A549 (cell line): Measurements from ENCODE around the gene PAXX. TPM values are rescaled to one million over a fixed set of nuclear protein-coding genes. Genes with fewer than 3 reads are reported as not detected.

Experiments
- ATAC-seq, 2 experiments: fragments of 200-7000 bp in 1 of 2; fragments of >200 bp in 1 of 2; cut with Nextera tagmentation in 1 of 2; cut with Tn5 transposase in 1 of 2; 3 replicates each; pipeline versions ENCODE4 v1.8.0 to v1.9.1; 2018 to 2020; ENCODE audit warnings: mild to moderate bottlenecking in 1 of 2, moderate library complexity in 1 of 2
- CTCF ChIA-PET: fragments of 300-600 bp; sonication (Branson Sonifier 250); formaldehyde crosslinking; extraction: SDS; loops from one replicate; lab custom pipeline; 2021; ENCODE audit warnings: antibody characterized with exemption, inconsistent platforms; lab: Yijun Ruan, JAX
- POLR2A ChIA-PET: fragments of 350-600 bp; formaldehyde crosslinking; extraction: SDS; loops from one replicate; lab custom pipeline; 2021; ENCODE audit warnings: antibody characterized with exemption, inconsistent platforms; lab: Yijun Ruan, JAX
- DNase-seq, 2 experiments: peaks; one replicate each; pipeline versions ENCODE4 v3.0.0 to v3.0.0-alpha.2; 2011 to 2016; ENCODE audit warnings: low read depth in 1 of 2, low spot score in 1 of 2
- FAIRE-seq: peaks from 2 replicates; lab custom pipeline; 2011; peaks lifted over from hg19 to GRCh38; lab: Jason Lieb, UNC
- H3K27ac ChIP-seq, 2 experiments: fragments of >200 bp; sonication (Bioruptor Twin); formaldehyde crosslinking; 3 replicates each; pipeline ENCODE4 v1.5.1; 2016 to 2017
- H3K4me1 ChIP-seq: fragments of >200 bp; sonication (Bioruptor Twin); formaldehyde crosslinking; 3 replicates; pipeline ENCODE4 v1.6.1; 2016
- H3K4me2 ChIP-seq: fragments of >200 bp; sonication (Bioruptor Twin); formaldehyde crosslinking; 3 replicates; pipeline ENCODE4 v1.6.1; 2016
- H3K4me3 ChIP-seq: fragments of >200 bp; sonication (Bioruptor Twin); formaldehyde crosslinking; 3 replicates; pipeline ENCODE4 v1.5.1; 2016
- H3K9me3 ChIP-seq: fragments of >200 bp; sonication (Bioruptor Twin); formaldehyde crosslinking; 3 replicates; pipeline ENCODE4 v1.6.1; 2016
- BCL3 ChIP-seq: fragments of >200 bp; sonication (Bioruptor Twin); formaldehyde crosslinking; IDR thresholded peaks from 3 replicates; pipeline ENCODE4 v1.6.1; 2016
- BHLHE40 ChIP-seq: IDR thresholded peaks from 2 replicates; pipeline ENCODE4 v1.6.1; 2012; ENCODE audit warnings: low read depth, low read length, inconsistent platforms
- CHD2 ChIP-seq: fragments of 150-350 bp; IDR thresholded peaks from 2 replicates; pipeline ENCODE4 v1.6.1; 2014; ENCODE audit warnings: low read length; ENCODE audit not compliant: partially characterized antibody
- CTCF ChIP-seq: fragments of >200 bp; sonication (Bioruptor Twin); formaldehyde crosslinking; IDR thresholded peaks from 3 replicates; pipeline ENCODE4 v1.5.1; 2016
- EHF ChIP-seq: fragments of 250-450 bp; sonication (Bioruptor Pico); IDR thresholded peaks from 2 replicates; pipeline ENCODE4 v1.5.0; 2020; ENCODE audit warnings: mild to moderate bottlenecking
- ELK1 ChIP-seq: fragments of 150-350 bp; IDR thresholded peaks from 2 replicates; pipeline ENCODE4 v1.6.1; 2014; ENCODE audit warnings: low read depth, mild to moderate bottlenecking, low read length
- ESRRA ChIP-seq: fragments of 150-350 bp; IDR thresholded peaks from 2 replicates; pipeline ENCODE4 v1.6.1; 2014; ENCODE audit warnings: mild to moderate bottlenecking, low read length, borderline replicate concordance
- GATA3 ChIP-seq: IDR thresholded peaks from 2 replicates; pipeline ENCODE4 v1.6.1; 2012; ENCODE audit warnings: borderline replicate concordance
- HEYL ChIP-seq: fragments of 250-450 bp; sonication (Bioruptor Pico); IDR thresholded peaks from 2 replicates; pipeline ENCODE4 v1.8.0; 2021; ENCODE audit warnings: mild to moderate bottlenecking, moderate library complexity
- HOXA7 ChIP-seq: fragments of 250-450 bp; sonication (Bioruptor Pico); IDR thresholded peaks from 2 replicates; pipeline ENCODE4 v1.5.0; 2020; ENCODE audit warnings: mild to moderate bottlenecking, moderate library complexity
- JUN ChIP-seq, 2 experiments: fragments of >200 bp; sonication (Bioruptor Twin); formaldehyde crosslinking; IDR thresholded peaks; 2 replicates in 1 of 2; 3 replicates in 1 of 2; pipeline ENCODE4 v1.6.1; 2016 to 2017
- JUNB ChIP-seq: fragments of >200 bp; sonication (Bioruptor Twin); formaldehyde crosslinking; IDR thresholded peaks from 2 replicates; pipeline ENCODE4 v1.6.1; 2016
- MAZ ChIP-seq: fragments of 150-350 bp; IDR thresholded peaks from 2 replicates; pipeline ENCODE4 v1.6.1; 2014; ENCODE audit warnings: antibody characterized with exemption, low read depth, low read length, borderline replicate concordance
- NPAS2 ChIP-seq: fragments of 250-450 bp; sonication (Bioruptor Pico); IDR thresholded peaks from 2 replicates; pipeline ENCODE4 v1.8.0; 2022; ENCODE audit warnings: mild to moderate bottlenecking, moderate library complexity, borderline replicate concordance
- RARB ChIP-seq: fragments of 250-450 bp; sonication (Bioruptor Pico); IDR thresholded peaks from 2 replicates; pipeline ENCODE4 v1.8.0; 2021; ENCODE audit warnings: mild to moderate bottlenecking, moderate library complexity
- WGBS: methylation state at CpG from one replicate; pipeline ENCODE4 v1.1.6; 2017; ENCODE audit errors: missing lambda C conversion rate; 5-methylcytosine and 5-hydroxymethylcytosine counted together
- polyA plus RNA-seq, 4 experiments: library from polyadenylated mRNA; depleted of rRNA in 3 of 4; stranded (reverse); fragments of >200 nt; fragmentation: RNase III in 1 of 4; extraction: RNeasy Plus Mini Kit Qiagen cat#74134 plus additional on column Dnase treatment in 1 of 4; gene quantifications; 2 replicates in 3 of 4; 3 replicates in 1 of 4; pipeline ENCODE4 v1.2.3, GENCODE V29; 2011 to 2017
- TF ChIP-seq, protein P1 (sequence below): fragments of 450-650 bp; IDR thresholded peaks from 2 replicates; pipeline ENCODE4 v1.6.1; 2014; ENCODE audit warnings: antibody characterized with exemption
- TF ChIP-seq, protein P2 (sequence below): IDR thresholded peaks from 2 replicates; pipeline ENCODE4 v1.6.1; 2012; ENCODE audit warnings: low read depth, borderline replicate concordance

Gene PAXX
- polyA plus RNA-seq, 2 of the 4 experiments (the other 2 are of a cell fraction) = 15.6 to 53.2 TPM

- TF ChIP-seq GATA3 (no peak), NPAS2 (CRISPR knock-in tag) (no peak), CHD2 (no peak), EHF (CRISPR knock-in tag) (no peak), BHLHE40 (no peak), JUN (IDR thresholded peaks at IDR 0.05) (no peak)
Observed at GRCh38 chr9:136964171-136964689, 28.0 kb upstream of the PAXX start (continued).

DNA sequence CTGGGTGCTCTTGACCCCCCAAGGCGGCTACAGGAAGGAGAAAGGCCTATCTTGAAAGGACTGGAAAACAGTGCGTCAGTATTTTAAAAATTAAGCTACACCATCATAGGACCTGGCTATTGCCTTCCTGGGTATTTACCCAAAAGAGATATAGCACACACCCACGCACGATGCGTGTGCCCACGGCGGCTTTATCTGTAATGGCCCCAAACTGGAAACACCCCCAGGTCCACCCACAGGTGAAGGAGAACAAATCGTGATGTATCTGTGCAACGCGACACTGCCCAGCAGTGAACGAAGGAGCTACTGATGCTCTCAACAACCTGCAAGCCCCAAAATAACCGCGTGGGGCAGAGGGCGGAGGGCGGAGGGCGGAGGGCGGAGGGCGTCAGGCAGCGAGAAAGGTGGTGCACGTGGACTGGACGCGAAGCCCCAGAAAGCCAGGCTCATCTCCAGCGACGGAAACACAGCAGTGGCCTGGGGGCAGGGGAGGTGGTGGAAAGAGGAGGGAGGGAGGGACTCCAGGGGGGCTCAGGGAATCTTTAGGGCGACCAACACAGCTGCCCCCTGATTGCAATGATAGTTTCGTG is 27.3 kb upstream of the PAXX start:
- Histone ChIP-seq H3K4me2 (peak overlapping the region; percentile 40; the same call in 2 of the 3 replicates), H3K27ac (peak overlapping the region in 1 of 2 experiments; percentile 75; a peak in 3 of 6 replicates), H3K4me1 (peaks cover 15% of the 10 kb centered on the region; the same call in 2 of the 3 replicates)
- ChIA-PET POLR2A (no interaction called here), CTCF (interaction anchor here (0.6 to 1.5 kb wide), 9 partner anchors 8 to 177 kb away, joined by 3 to 9 read pairs (median 3); partner anchors contain the start of gene PAXX)
- 91% methylated on average over 26 of the region's 26 CpGs for WGBS
- no peak for FAIRE-seq
- TF ChIP-seq GATA3 (no peak), EHF (CRISPR knock-in tag) (no peak), JUNB (no peak), NPAS2 (CRISPR knock-in tag) (no peak), HEYL (CRISPR knock-in tag) (no peak), MAZ (no peak), RARB (CRISPR knock-in tag) (no peak), CTCF (no peak), ELK1 (no peak), HOXA7 (CRISPR knock-in tag) (no peak)
- TF ChIP-seq, all 56 proteins: peak for 0
- DNase-seq (no peak), ATAC-seq (no peak)
- Histone ChIP-seq H3K9me3 (no peaks in the 10 kb centered on the region), H3K4me3 (no peak overlapping the region)

GRCh38 chr9:136965771-136966484 is 26.3 kb upstream of the PAXX start:
- H3K9me3 ChIP-seq = no peaks in the 10 kb centered on the region
- ATAC-seq (no peak), FAIRE-seq (no peak), DNase-seq (no peak)
- H3K27ac ChIP-seq = no peak overlapping the region; a peak in 1 of 6 replicates
- ChIA-PET CTCF (interaction anchor here (1.1 to 1.5 kb wide), 5 partner anchors 10 to 38 kb away, joined by 3 to 5 read pairs (median 3); partner anchors contain the start of gene PAXX), POLR2A (no interaction called here)
- no peak overlapping the region for H3K4me2 ChIP-seq
- WGBS = 69% methylated on average over 21 of the region's 23 CpGs
- no peak overlapping the region for H3K4me3 ChIP-seq
- peaks cover 15% of the 10 kb centered on the region; the same call in 2 of the 3 replicates for H3K4me1 ChIP-seq
- TF ChIP-seq CTCF = no peak
- TF ChIP-seq, protein P1, sequence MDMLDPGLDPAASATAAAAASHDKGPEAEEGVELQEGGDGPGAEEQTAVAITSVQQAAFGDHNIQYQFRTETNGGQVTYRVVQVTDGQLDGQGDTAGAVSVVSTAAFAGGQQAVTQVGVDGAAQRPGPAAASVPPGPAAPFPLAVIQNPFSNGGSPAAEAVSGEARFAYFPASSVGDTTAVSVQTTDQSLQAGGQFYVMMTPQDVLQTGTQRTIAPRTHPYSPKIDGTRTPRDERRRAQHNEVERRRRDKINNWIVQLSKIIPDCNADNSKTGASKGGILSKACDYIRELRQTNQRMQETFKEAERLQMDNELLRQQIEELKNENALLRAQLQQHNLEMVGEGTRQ = 0 out of 2 replicates have a peak, but pooled peaks have one; percentile 7
- TF ChIP-seq, protein P2, sequence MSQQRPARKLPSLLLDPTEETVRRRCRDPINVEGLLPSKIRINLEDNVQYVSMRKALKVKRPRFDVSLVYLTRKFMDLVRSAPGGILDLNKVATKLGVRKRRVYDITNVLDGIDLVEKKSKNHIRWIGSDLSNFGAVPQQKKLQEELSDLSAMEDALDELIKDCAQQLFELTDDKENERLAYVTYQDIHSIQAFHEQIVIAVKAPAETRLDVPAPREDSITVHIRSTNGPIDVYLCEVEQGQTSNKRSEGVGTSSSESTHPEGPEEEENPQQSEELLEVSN = no peak
- TF ChIP-seq ESRRA = no peak
- TF ChIP-seq BCL3 = no peak
- TF ChIP-seq GATA3 = no peak
